OCI-LY3 (cell line): ENCODE results near the gene MARVELD3.

Source experiments
- H2AFZ ChIP-seq: fragments of 200-600, 300-600 bp; shearing (Covaris generic); 2 replicates; pipeline ENCODE4 v1.6.0; 2014; ENCODE audit warnings: antibody characterized with exemption, low read depth, low read length
- H3K27ac ChIP-seq: fragments of 200-600, 300-600 bp; sonication (generic); 2 replicates; pipeline ENCODE4 v1.5.1; 2014; ENCODE audit warnings: mild to moderate bottlenecking, low read length, moderate library complexity, mixed read lengths
- H3K27me3 ChIP-seq: fragments of 200-600, 300-600 bp; sonication (generic); 2 replicates; pipeline ENCODE4 v1.6.1; 2014; ENCODE audit warnings: low read depth, low read length, mixed read lengths
- H3K36me3 ChIP-seq: fragments of 200-600, 300-600 bp; sonication (generic); replicated peaks from 2 replicates; pipeline ENCODE3; 2014; ENCODE audit warnings: low read depth, low read length, mixed read lengths
- H3K4me1 ChIP-seq: fragments of 300-600, 200-600 bp; sonication (generic); 2 replicates; pipeline ENCODE4 v1.6.1; 2014; ENCODE audit warnings: low read length, mixed read lengths
- H3K4me2 ChIP-seq: fragments of 200-600, 300-600 bp; sonication (generic); 2 replicates; pipeline ENCODE4 v1.6.1; 2014; ENCODE audit warnings: low read length, mixed read lengths
- H3K4me3 ChIP-seq: fragments of 300-600, 200-600 bp; sonication (generic); 2 replicates; pipeline ENCODE4 v1.5.1; 2014; ENCODE audit warnings: antibody characterized with exemption, mild to moderate bottlenecking, low read length, moderate library complexity
- H3K79me2 ChIP-seq: fragments of 300-600, 200-600 bp; shearing (Covaris generic); 2 replicates; pipeline ENCODE4 v1.6.1; 2014; ENCODE audit warnings: mild to moderate bottlenecking, low read length, mixed read lengths
- H3K9ac ChIP-seq: fragments of 300-600, 200-600 bp; shearing (Covaris generic); 2 replicates; pipeline ENCODE4 v1.6.0; 2014; ENCODE audit warnings: mild to moderate bottlenecking, low read length, moderate library complexity
- H3K9me3 ChIP-seq: fragments of 200-600, 300-600 bp; shearing (Covaris generic); 2 replicates; pipeline ENCODE4 v1.6.1; 2014; ENCODE audit warnings: low read length, mixed read lengths; ENCODE audit not compliant: insufficient read depth
- H4K20me1 ChIP-seq: fragments of 200-600, 300-600 bp; sonication (generic); 2 replicates; pipeline ENCODE4 v1.6.1; 2016; ENCODE audit warnings: low read length, mixed read lengths; ENCODE audit not compliant: insufficient read depth
- EZH2phosphoT487 ChIP-seq: fragments of 200-600 bp; shearing (Covaris generic); IDR thresholded peaks from 2 replicates; pipeline ENCODE4 v1.6.1; 2018; ENCODE audit warnings: antibody characterized with exemption, mixed run types, low read depth
- TF ChIP-seq, protein P1 (sequence below): fragments of 200-600, 300-600 bp; sonication (generic); IDR thresholded peaks from 2 replicates; pipeline ENCODE4 v1.5.1; 2014; ENCODE audit warnings: antibody characterized with exemption, low read length, low read depth

Gene MARVELD3

DNA sequence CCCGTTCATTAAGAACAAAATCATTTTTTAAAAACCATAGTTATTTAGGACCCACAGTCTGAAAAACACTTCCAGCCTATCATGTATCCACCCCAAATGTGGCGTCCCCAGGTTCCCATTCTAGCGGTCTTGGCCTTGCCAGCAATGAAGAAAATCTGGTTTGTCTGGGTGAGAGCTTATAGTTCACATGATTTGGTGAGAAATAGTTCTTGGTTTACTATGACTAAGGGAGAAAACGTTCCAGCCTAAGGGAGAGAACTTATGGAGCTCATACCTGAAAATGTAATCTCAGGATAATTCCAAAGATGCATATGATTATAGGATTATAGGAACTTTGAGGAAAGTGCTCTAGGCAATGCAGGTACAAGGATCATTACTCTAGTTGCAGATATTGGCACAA, 4.8 kb downstream of the MARVELD3 start:
- no peak overlapping the region for H3K4me2 ChIP-seq
- H3K9me3 ChIP-seq: no peaks in the 10 kb centered on the region
- H2AFZ ChIP-seq: no peak overlapping the region
- H3K27me3 ChIP-seq: no peaks in the 10 kb centered on the region
- H3K9ac ChIP-seq: no peak overlapping the region
- no peak for TF ChIP-seq EZH2phosphoT487
- TF ChIP-seq, protein P1, sequence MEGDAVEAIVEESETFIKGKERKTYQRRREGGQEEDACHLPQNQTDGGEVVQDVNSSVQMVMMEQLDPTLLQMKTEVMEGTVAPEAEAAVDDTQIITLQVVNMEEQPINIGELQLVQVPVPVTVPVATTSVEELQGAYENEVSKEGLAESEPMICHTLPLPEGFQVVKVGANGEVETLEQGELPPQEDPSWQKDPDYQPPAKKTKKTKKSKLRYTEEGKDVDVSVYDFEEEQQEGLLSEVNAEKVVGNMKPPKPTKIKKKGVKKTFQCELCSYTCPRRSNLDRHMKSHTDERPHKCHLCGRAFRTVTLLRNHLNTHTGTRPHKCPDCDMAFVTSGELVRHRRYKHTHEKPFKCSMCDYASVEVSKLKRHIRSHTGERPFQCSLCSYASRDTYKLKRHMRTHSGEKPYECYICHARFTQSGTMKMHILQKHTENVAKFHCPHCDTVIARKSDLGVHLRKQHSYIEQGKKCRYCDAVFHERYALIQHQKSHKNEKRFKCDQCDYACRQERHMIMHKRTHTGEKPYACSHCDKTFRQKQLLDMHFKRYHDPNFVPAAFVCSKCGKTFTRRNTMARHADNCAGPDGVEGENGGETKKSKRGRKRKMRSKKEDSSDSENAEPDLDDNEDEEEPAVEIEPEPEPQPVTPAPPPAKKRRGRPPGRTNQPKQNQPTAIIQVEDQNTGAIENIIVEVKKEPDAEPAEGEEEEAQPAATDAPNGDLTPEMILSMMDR: no peak
- H4K20me1 ChIP-seq: no peaks in the 10 kb centered on the region
- H3K4me3 ChIP-seq: no peak overlapping the region
- H3K36me3 ChIP-seq: no peaks in the 10 kb centered on the region
- H3K4me1 ChIP-seq: peaks cover 11% of the 10 kb centered on the region
- no peaks in the 10 kb centered on the region for H3K79me2 ChIP-seq
- no peak overlapping the region for H3K27ac ChIP-seq

- H3K4me2 ChIP-seq: no peak overlapping the region
- peaks cover 11% of the 10 kb centered on the region for H3K4me1 ChIP-seq
- no peaks in the 10 kb centered on the region for H3K36me3 ChIP-seq
- no peaks in the 10 kb centered on the region for H3K27me3 ChIP-seq
- H3K9me3 ChIP-seq: no peaks in the 10 kb centered on the region
- no peak overlapping the region for H3K9ac ChIP-seq
- H3K79me2 ChIP-seq: no peaks in the 10 kb centered on the region
- no peaks in the 10 kb centered on the region for H4K20me1 ChIP-seq
- no peak overlapping the region for H2AFZ ChIP-seq
- no peak overlapping the region for H3K27ac ChIP-seq
- TF ChIP-seq EZH2phosphoT487: no peak
- TF ChIP-seq, protein P1: no peak
- H3K4me3 ChIP-seq: no peak overlapping the region
Observed at GRCh38 chr16:71631776-71632175, 5.8 kb downstream of the MARVELD3 start.

DNA sequence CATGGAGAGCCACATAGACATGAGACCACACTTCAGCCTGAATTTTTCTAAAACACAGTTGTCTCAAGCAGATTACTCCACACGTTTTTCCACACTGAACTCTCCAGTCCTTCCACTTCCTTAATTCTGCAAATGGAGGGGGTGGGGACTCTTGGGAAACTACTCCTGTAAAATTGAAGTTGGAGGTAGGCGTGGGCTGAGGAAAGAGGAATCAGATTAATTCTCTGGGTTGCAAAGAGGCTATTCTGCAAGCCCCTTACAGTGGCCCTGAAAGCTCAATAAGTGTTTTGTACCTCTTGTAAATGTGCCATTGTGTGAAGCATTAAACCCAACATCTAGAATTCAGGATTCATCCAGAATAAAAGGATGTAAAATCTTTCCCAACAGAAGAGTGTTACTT, 9.6 kb downstream of the MARVELD3 start:
- TF ChIP-seq EZH2phosphoT487: no peak
- TF ChIP-seq, protein P1: no peak
- H3K9ac ChIP-seq: no peak overlapping the region
- H3K4me1 ChIP-seq: no peaks in the 10 kb centered on the region
- no peaks in the 10 kb centered on the region for H3K9me3 ChIP-seq
- H4K20me1 ChIP-seq: no peaks in the 10 kb centered on the region
- H3K27ac ChIP-seq: no peak overlapping the region
- H3K4me3 ChIP-seq: no peak overlapping the region
- no peaks in the 10 kb centered on the region for H3K79me2 ChIP-seq
- H2AFZ ChIP-seq: no peak overlapping the region
- no peaks in the 10 kb centered on the region for H3K36me3 ChIP-seq
- no peaks in the 10 kb centered on the region for H3K27me3 ChIP-seq
- H3K4me2 ChIP-seq: no peak overlapping the region

DNA sequence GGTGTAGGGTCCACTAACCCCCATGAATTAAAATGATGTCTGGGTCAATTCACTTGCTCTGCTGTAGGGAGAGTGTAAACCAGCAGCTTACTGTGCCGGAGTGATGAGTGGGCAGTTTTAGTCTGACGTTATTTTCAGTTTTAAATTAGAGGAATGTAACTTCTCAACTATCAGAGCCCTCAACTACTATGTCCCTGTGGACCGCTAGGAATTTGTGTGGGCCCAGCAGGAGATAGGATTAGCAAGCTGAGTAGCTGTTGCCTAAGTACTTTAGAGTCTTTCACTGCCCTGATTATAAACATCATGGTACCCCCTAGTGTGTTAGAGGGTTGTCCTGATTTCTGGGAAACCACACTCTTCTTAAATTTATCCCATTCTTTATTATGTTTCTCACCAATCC, 11.4 kb downstream of the MARVELD3 start:
- TF ChIP-seq, protein P1: no peak
- no peak for TF ChIP-seq EZH2phosphoT487
- Histone ChIP-seq H3K9ac (no peak overlapping the region), H3K36me3 (no peaks in the 10 kb centered on the region), H3K4me3 (no peak overlapping the region), H4K20me1 (no peaks in the 10 kb centered on the region), H3K27me3 (no peaks in the 10 kb centered on the region), H3K79me2 (no peaks in the 10 kb centered on the region), H3K9me3 (no peaks in the 10 kb centered on the region), H3K4me1 (no peaks in the 10 kb centered on the region), H2AFZ (no peak overlapping the region), H3K4me2 (no peak overlapping the region), H3K27ac (no peak overlapping the region)
